HEK293T (cell line): ENCODE measurements around the gene TLE5.

Source experiments
- ARNT ChIP-seq: fragments of 450-650 bp; IDR thresholded peaks from 2 replicates; pipeline ENCODE4 v1.6.1; 2017; ENCODE audit warnings: mild to moderate bottlenecking
- BHLHE40 ChIP-seq: fragments of 450-650 bp; IDR thresholded peaks from 2 replicates; pipeline ENCODE4 v1.6.1; 2016; ENCODE audit warnings: mild to moderate bottlenecking, moderate library complexity, borderline replicate concordance
- CTBP1 ChIP-seq: fragments of 450-650 bp; IDR thresholded peaks from 2 replicates; pipeline ENCODE4 v1.6.1; 2016; ENCODE audit warnings: borderline replicate concordance
- ELF4 ChIP-seq: fragments of 450-650 bp; IDR thresholded peaks from 2 replicates; pipeline ENCODE4 v1.6.1; 2017; ENCODE audit warnings: antibody characterized with exemption
- FOXA1 ChIP-seq: fragments of 450-650 bp; IDR thresholded peaks from 2 replicates; pipeline ENCODE4 v1.6.1; 2016; ENCODE audit warnings: mild to moderate bottlenecking
- FOXK2 ChIP-seq: fragments of 450-650 bp; IDR thresholded peaks from 2 replicates; pipeline ENCODE4 v1.6.1; 2016; ENCODE audit warnings: mild to moderate bottlenecking
- FOXM1 ChIP-seq: fragments of 450-650 bp; IDR thresholded peaks from 2 replicates; pipeline ENCODE4 v1.6.1; 2017; ENCODE audit warnings: mild to moderate bottlenecking, borderline replicate concordance
- HDGF ChIP-seq: fragments of 450-650 bp; IDR thresholded peaks from 2 replicates; pipeline ENCODE4 v1.6.1; 2017; ENCODE audit warnings: antibody characterized with exemption, borderline replicate concordance
- SP1 ChIP-seq: fragments of 450-650 bp; IDR thresholded peaks from 2 replicates; pipeline ENCODE4 v1.6.1; 2017
- ZNF384 ChIP-seq: fragments of 450-650 bp; IDR thresholded peaks from 2 replicates; pipeline ENCODE4 v1.6.1; 2016
- TF ChIP-seq, protein P1 (sequence below): fragments of 450-650 bp; IDR thresholded peaks from 2 replicates; pipeline ENCODE4 v1.6.1; 2016

DNA sequence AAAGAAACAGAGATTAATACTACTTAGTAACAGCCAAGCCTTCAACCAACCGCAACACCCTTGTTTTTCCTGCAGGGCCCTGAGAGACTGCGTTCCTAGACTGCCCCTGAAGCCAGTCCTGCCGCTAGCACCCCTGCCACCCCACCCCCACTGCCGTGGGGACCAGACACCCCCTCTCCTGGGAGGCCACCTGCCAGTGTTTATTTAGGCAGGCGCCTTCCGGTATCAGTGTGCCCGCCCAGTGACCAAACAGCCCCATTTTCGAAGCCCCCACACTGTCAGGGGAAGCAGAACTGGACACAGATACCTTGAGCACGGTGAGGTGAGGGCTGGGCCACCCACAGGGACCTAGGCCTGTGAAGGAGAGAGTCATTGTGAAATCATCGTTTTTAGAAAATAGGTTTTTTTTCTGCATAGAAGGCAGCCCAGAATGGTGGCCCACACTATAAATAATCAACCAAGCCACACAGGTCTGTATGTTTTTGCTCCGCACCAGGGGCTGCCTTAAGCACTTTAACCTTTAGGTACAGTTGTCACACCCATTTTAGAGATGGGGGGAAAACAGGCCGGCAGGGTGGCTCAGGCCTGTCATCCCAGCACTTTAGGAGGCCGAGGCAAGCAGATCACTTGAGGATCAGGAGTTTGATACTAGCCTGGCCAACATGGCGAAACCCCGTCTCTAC lies 3.5 kb upstream of the TLE5 start:
- TF ChIP-seq SP1 (no peak), FOXM1 (no peak), FOXA1 (no peak), BHLHE40 (no peak), HDGF (no peak), FOXK2 (no peak), CTBP1 (no peak), ELF4 (no peak), ZNF384 (no peak), ARNT (no peak)
- TF ChIP-seq, protein P1, sequence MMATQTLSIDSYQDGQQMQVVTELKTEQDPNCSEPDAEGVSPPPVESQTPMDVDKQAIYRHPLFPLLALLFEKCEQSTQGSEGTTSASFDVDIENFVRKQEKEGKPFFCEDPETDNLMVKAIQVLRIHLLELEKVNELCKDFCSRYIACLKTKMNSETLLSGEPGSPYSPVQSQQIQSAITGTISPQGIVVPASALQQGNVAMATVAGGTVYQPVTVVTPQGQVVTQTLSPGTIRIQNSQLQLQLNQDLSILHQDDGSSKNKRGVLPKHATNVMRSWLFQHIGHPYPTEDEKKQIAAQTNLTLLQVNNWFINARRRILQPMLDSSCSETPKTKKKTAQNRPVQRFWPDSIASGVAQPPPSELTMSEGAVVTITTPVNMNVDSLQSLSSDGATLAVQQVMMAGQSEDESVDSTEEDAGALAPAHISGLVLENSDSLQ = no peak
